Heart right ventricle (tissue), 16 donors: ENCODE data around the gene STARD10. TPM values are rescaled to one million over a fixed set of nuclear protein-coding genes. Genes with fewer than 3 reads are reported as not detected.
"Not testable (repeated sequence)": the region's sequence is repeated elsewhere in the genome, so short reads cannot be mapped to it uniquely, and the experiment has no call there.

Experiments used
- ATAC-seq, 8 donors: fragments of 200-7000 bp; cut with Tn5 transposase; one replicate each; pipeline ENCODE4 v1.9.1; 2020; ENCODE audit warnings: mild to moderate bottlenecking in 8 of 8, moderate library complexity in 8 of 8, moderate number of reproducible peaks in 1 of 8
- DNase-seq, 2 donors: peaks; one replicate each; pipeline ENCODE4 v3.0.0-alpha.2; 2020
- H3K27ac ChIP-seq, 10 donors: fragments of 200-600 bp; sonication (generic) in 2 of 10; one replicate each; pipeline versions ENCODE4 v1.5.0 to v1.8.0; 2020 to 2022; ENCODE audit warnings: mild to moderate bottlenecking in 3 of 10
- H3K27me3 ChIP-seq, 7 donors: fragments of 200-600 bp; one replicate each; pipeline ENCODE4 v1.8.0; 2021 to 2022; ENCODE audit warnings: mild to moderate bottlenecking in 2 of 7
- H3K36me3 ChIP-seq, 9 donors: fragments of 200-600 bp; sonication (generic) in 1 of 9; one replicate each; pipeline versions ENCODE4 v1.5.0 to v1.8.0; 2020 to 2022; ENCODE audit warnings: mild to moderate bottlenecking in 2 of 9
- H3K4me1 ChIP-seq, 9 donors: fragments of 200-600 bp; sonication (generic) in 1 of 9; one replicate each; pipeline versions ENCODE4 v1.5.0 to v1.8.0; 2020 to 2022; ENCODE audit warnings: mild to moderate bottlenecking in 4 of 9
- H3K4me3 ChIP-seq, 10 donors: fragments of 200-600 bp; sonication (generic) in 2 of 10; one replicate each; pipeline versions ENCODE4 v1.5.0 to v1.8.0; 2020 to 2022; ENCODE audit warnings: mild to moderate bottlenecking in 7 of 10, moderate library complexity in 2 of 10
- H3K9me3 ChIP-seq, 11 donors: fragments of 200-600 bp in 10 of 11; sonication (generic) in 2 of 11; one replicate each; pipeline versions ENCODE4 v1.5.0 to v1.8.0; 2013 to 2022; ENCODE audit warnings: mild to moderate bottlenecking in 2 of 11, control low read depth in 1 of 11, moderate library complexity in 1 of 11
- WGBS, 2 donors: extraction: QIAGEN DNeasy Blood & Tissue Kit; methylation state at CpG; one replicate each; pipeline ENCODE4 v1.1.7; 2013; ENCODE audit warnings: inconsistent platforms in 1 of 2; 5-methylcytosine and 5-hydroxymethylcytosine counted together
- intact Hi-C, 10 donors: fragments of 100-400 bp; cut with DNase I; formaldehyde crosslinking; loops; one replicate each; pipeline versions ENCODE4 v1.11.1 to v1.14.2; 2022
- polyA plus RNA-seq, 2 donors: library from polyadenylated mRNA; stranded (reverse); fragments of 200-250 nt; gene quantifications; one replicate each; pipeline ENCODE4 v1.2.3, GENCODE V29; 2013
- total RNA-seq, 10 donors: library from RNA; stranded (reverse); fragmentation: NEBNext Ultra II Directional in 3 of 10; extraction: Animal tissue kit (Norgen Biotek cat#: 25700) in 3 of 10; gene quantifications; one replicate each; pipeline versions ENCODE4 v1.2.1 to v1.2.4, GENCODE V29; 2021 to 2023
- TF ChIP-seq, protein P1 (sequence below), 9 donors: fragments of 200-600 bp; sonication (generic) in 2 of 9; IDR thresholded peaks; one replicate each; pipeline versions ENCODE4 v1.5.0 to v1.8.0; 2021 to 2022; ENCODE audit warnings: antibody characterized with exemption in 9 of 9, mild to moderate bottlenecking in 5 of 9, moderate library complexity in 1 of 9
- donor health status: Arrhythmogenic right ventricular cardiomyopathy.
- donor health status: ischemic (EF 13 %, LVEDD 7.1; RV severe dilation, severe dysfunction).
- donor health status: healthy with polysubstance abuse.
- donor health status: DM: no; HTN: yes; CAD: no.
- donor health status: DM: no; HTN: no; CAD: no.
- donor health status: ischemic (EF 25% LVEDD 6.9; RV normal size, moderate dysfunction).
- donor health status: ischemic (EF 25% LVEDD 5.7; RV mildly dilated, moderate dysfunction).
- donor health status: healthy.
- donor health status: DM: yes; HTN: yes; CAD: no.
- donor health status: Ischemic cardiomyopathy.
- donor health status: ischemic (EF 35%, LVEDD 5.7; RV mildly dilated, moderate dysfunction).
- donor health status: nonischemic (EF 11% LVEDD 7.7; RV severe dilation, severe dysfunction).
- donor health status: DM: yes; HTN: yes; CAD: no.
- donor health status: PGD.
- donor health status: ischemic (EF 29% LVEDD 5.4; RV normal size, mild dysfunction).
- donor health status: nonischemic (EF 23%, LVEDD 6.1; RV moderate dilation, normal function).

Gene STARD10
- total and polyA plus RNA-seq, 12 donors = 36.1 to 291 (median 51.3) TPM

DNA sequence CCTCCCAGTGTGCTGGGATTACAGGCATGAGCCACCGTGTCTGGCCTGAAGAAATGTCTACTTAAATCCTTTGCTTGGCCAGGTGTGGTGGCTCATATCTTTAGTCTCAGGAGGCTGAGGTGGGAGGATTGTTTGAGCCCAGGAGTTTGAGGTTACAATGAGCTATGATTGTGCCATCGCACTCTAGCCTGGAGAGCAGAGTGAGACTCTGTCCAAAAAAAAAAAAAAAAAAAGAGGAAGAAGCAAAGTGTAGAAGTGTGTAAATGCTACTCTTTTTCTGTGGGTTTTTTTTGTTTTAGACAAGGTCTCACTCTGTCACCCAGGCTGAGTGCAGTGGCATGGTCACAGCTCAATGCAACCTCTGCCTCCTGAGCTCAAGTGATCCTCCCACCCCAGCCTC is 13.9 kb upstream of the STARD10 start:
- Histone ChIP-seq H3K36me3 (peaks cover 0 to 30% (median 0%) of the 10 kb centered on the region in 9 donors), H3K27me3 (no peaks in the 10 kb centered on the region), H3K4me3 (peak overlapping the region in 1 of 10 donors; percentile 5), H3K27ac (peak overlapping the region in 3 of 10 donors; percentile 30 to 99 (median 54)), H3K4me1 (peaks cover 4 to 73% (median 8%) of the 10 kb centered on the region in 9 donors), H3K9me3 (no peaks in the 10 kb centered on the region)
- TF ChIP-seq, protein P1, sequence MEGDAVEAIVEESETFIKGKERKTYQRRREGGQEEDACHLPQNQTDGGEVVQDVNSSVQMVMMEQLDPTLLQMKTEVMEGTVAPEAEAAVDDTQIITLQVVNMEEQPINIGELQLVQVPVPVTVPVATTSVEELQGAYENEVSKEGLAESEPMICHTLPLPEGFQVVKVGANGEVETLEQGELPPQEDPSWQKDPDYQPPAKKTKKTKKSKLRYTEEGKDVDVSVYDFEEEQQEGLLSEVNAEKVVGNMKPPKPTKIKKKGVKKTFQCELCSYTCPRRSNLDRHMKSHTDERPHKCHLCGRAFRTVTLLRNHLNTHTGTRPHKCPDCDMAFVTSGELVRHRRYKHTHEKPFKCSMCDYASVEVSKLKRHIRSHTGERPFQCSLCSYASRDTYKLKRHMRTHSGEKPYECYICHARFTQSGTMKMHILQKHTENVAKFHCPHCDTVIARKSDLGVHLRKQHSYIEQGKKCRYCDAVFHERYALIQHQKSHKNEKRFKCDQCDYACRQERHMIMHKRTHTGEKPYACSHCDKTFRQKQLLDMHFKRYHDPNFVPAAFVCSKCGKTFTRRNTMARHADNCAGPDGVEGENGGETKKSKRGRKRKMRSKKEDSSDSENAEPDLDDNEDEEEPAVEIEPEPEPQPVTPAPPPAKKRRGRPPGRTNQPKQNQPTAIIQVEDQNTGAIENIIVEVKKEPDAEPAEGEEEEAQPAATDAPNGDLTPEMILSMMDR (IDR thresholded peaks at IDR 0.05) = no peak
- WGBS, 2 donors = 77 to 83% methylated on average over 2 of the region's 2 CpGs
- ATAC-seq = peak in 7 of 8 donors; percentile 24 to 54 (median 43)
- DNase-seq = no peak
- intact Hi-C loops = no loop called here

- ATAC-seq = peak in 6 of 8 donors; percentile 41 to 64 (median 55)
- 84 to 89% methylated on average over 5 of the region's 5 CpGs for WGBS, 2 donors
- no peak for DNase-seq
Measured at GRCh38 chr11:72807021-72807693, 13.3 kb upstream of the STARD10 start.

DNA sequence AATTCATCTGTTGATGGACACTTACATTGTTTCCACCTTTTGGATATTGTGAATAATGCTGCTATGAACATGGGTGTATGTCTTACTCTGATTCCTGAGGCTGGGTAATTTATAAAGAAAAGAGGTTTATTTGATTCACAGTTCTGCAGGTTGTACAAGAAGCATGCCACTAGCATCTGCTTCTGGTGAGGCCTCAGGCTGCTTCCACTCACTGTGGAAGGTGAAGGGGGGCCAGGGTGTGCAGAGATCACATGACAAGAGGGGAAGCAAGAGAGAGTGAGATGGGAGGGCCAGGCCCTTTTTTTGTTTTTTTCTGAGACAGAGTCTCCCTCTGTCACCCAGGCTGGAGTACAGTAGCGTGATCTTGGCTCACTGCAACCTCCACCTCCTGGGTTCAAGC is 12.5 kb upstream of the STARD10 start:
- H3K27me3 ChIP-seq, H3K4me3 ChIP-seq, ATAC-seq, H3K9me3 ChIP-seq, DNase-seq, intact Hi-C loops: not testable (repeated sequence)
- Histone ChIP-seq H3K27ac (peak overlapping the region in 1 of 10 donors; percentile 99), H3K36me3 (peaks cover 0 to 30% (median 0%) of the 10 kb centered on the region in 9 donors), H3K4me1 (peaks cover 0 to 58% (median 0%) of the 10 kb centered on the region in 9 donors)
- WGBS, 2 donors = 95 to 100% methylated on average over 1 of the region's 1 CpG

More at GRCh38 chr11:72807021-72807693, 13.3 kb upstream of the STARD10 start:
- intact Hi-C loops = no loop called here
- H3K4me1 ChIP-seq = peaks cover 0 to 66% (median 1%) of the 10 kb centered on the region in 9 donors
- no peaks in the 10 kb centered on the region for H3K27me3 ChIP-seq
- no peaks in the 10 kb centered on the region for H3K9me3 ChIP-seq
- peak overlapping the region in 3 of 10 donors; percentile 30 to 99 (median 54) for H3K27ac ChIP-seq
- TF ChIP-seq, protein P1 (IDR thresholded peaks at IDR 0.05) = no peak
- H3K36me3 ChIP-seq = peaks cover 0 to 30% (median 0%) of the 10 kb centered on the region in 9 donors
- peak overlapping the region in 1 of 10 donors; percentile 5 for H3K4me3 ChIP-seq

DNA sequence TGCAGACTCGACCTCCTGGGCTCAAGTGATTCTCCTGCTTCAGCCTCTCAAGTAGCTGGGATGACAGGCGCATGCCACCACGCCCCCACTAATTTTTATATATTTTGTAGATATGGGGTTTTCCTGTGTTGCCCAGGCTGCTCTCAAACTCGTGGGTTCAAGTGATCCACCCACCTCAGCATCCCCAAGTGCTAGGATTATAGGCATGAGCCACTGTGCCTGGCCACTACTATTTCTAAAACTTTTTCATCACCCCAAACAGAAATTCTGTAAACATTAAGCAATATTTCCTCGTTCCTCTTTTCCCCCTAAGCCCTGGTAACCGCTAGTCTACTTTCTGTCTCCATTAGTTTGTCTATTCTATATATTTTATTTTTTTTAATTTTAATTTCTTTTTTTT is 11.4 kb upstream of the STARD10 start:
- ATAC-seq (no peak), DNase-seq (no peak)
- Histone ChIP-seq H3K27ac (peak overlapping the region in 1 of 10 donors; percentile 99), H3K4me3 (no peak overlapping the region), H3K36me3 (peaks cover 0 to 22% (median 0%) of the 10 kb centered on the region in 9 donors), H3K27me3 (no peaks in the 10 kb centered on the region), H3K4me1 (peaks cover 0 to 53% (median 0%) of the 10 kb centered on the region in 9 donors), H3K9me3 (no peaks in the 10 kb centered on the region)
- WGBS, 2 donors = 83 to 88% methylated on average over 6 of the region's 6 CpGs
- intact Hi-C loops = no loop called here
- TF ChIP-seq, protein P1 (IDR thresholded peaks at IDR 0.05) = no peak

DNA sequence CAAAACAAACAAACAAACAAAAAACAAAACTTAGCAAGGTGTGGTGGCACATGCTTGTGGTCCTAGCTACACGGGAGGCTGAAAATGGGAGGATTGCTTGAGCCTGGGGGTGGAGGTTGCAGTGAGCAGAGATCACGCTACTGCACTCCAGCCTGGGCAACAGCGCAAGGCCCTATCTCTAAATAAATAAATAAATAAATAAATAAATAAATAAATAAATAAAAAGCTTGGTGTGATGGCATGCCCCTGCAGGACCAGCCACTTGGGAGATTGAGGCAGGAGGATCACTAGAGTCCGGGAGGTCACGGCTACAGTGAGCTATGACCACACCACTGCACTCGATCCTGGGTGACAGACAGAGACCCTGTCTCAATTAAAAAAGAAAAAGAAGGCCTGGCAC is 9.0 kb upstream of the STARD10 start:
- Histone ChIP-seq H3K4me1 (peaks cover 0 to 30% (median 0%) of the 10 kb centered on the region in 9 donors), H3K4me3 (no peak overlapping the region), H3K27ac (no peak overlapping the region), H3K27me3 (no peaks in the 10 kb centered on the region), H3K36me3 (no peaks in the 10 kb centered on the region), H3K9me3 (no peaks in the 10 kb centered on the region)
- TF ChIP-seq, protein P1 (IDR thresholded peaks at IDR 0.05) = no peak
- ATAC-seq (no peak), DNase-seq (no peak)
- intact Hi-C loops = no loop called here
- WGBS, 2 donors = 90 to 95% methylated on average over 6 of the region's 6 CpGs
